Endothelial cell of umbilical vein (primary cell): ENCODE data around the gene YJU2. TPM values are rescaled to one million over a fixed set of nuclear protein-coding genes. Genes with fewer than 3 reads are reported as not detected.
"Not testable (repeated sequence)": the region's sequence is repeated elsewhere in the genome, so short reads cannot be mapped to it uniquely, and the experiment has no call there.

Experiments
- BruUV-seq: library from RNA; stranded (reverse); fragments of 400-500 nt; replicated peaks from 2 replicates; lab custom pipeline; 2021; lab: Mats Ljungman, UMichigan
- CTCF ChIA-PET: fragments of 300-600, 350-600 bp; sonication (Branson Sonifier 250); formaldehyde crosslinking; loops from one replicate; lab custom pipeline; 2021; ENCODE audit warnings: antibody characterized with exemption, inconsistent platforms; lab: Charles Lee
- POLR2A ChIA-PET: fragments of 300-600, 350-600 bp; sonication (Branson Sonifier 250); formaldehyde crosslinking; loops from one replicate; lab custom pipeline; 2021; ENCODE audit warnings: antibody characterized with exemption, inconsistent platforms; lab: Charles Lee
- DNase-seq: peaks from one replicate; pipeline ENCODE4 v3.0.0-alpha.2; 2011; ENCODE audit warnings: low read depth, low spot score
- FAIRE-seq: peaks from 2 replicates; lab custom pipeline; 2011; peaks lifted over from hg19 to GRCh38; lab: Jason Lieb, UNC
- H2AFZ ChIP-seq: 2 replicates; pipeline ENCODE4 v1.6.0; 2012; ENCODE audit warnings: low read depth, low read length, control low read depth, inconsistent platforms
- H3K27ac ChIP-seq: 2 replicates; pipeline ENCODE4 v1.5.1; 2011; ENCODE audit warnings: low read depth, mild to moderate bottlenecking, control low read depth, low read length, moderate library complexity; ENCODE audit not compliant: insufficient read depth
- H3K27me3 ChIP-seq, 2 experiments: 2 replicates each; pipeline versions ENCODE4 v1.6.0 to v1.6.1; 2011; ENCODE audit warnings: low read length in 2 of 2, mixed read lengths in 1 of 2; ENCODE audit not compliant: control insufficient read depth in 2 of 2, insufficient read depth in 2 of 2
- H3K36me3 ChIP-seq, 2 experiments: 2 replicates in 1 of 2; 3 replicates in 1 of 2; pipeline ENCODE4 v1.5.1; 2011; ENCODE audit warnings: low read length in 2 of 2, mild to moderate bottlenecking in 1 of 2, moderate library complexity in 1 of 2; ENCODE audit not compliant: control insufficient read depth in 2 of 2, insufficient read depth in 2 of 2; ENCODE audit errors: extremely low read depth in 1 of 2
- H3K4me1 ChIP-seq: 3 replicates; pipeline ENCODE4 v1.5.1; 2011; ENCODE audit warnings: mild to moderate bottlenecking, low read length; ENCODE audit not compliant: control insufficient read depth, insufficient read depth; ENCODE audit errors: extremely low read depth
- H3K4me2 ChIP-seq: 2 replicates; pipeline ENCODE4 v1.6.1; 2011; ENCODE audit warnings: low read length, control low read depth, mixed read lengths; ENCODE audit not compliant: insufficient read depth
- H3K4me3 ChIP-seq, 3 experiments: fragments of 200-600 bp in 1 of 3; sonication (generic), shearing (Covaris generic) in 1 of 3; replicated peaks in 1 of 3; 2 replicates each; pipeline ENCODE4 v1.5.1; 2011 to 2016; ENCODE audit warnings: control low read depth in 3 of 3, low read length in 3 of 3, mild to moderate bottlenecking in 2 of 3, inconsistent platforms in 1 of 3, low read depth in 1 of 3, moderate library complexity in 1 of 3; ENCODE audit not compliant: insufficient read depth in 1 of 3
- H3K79me2 ChIP-seq: 2 replicates; pipeline ENCODE4 v1.6.0; 2012; ENCODE audit warnings: low read length, inconsistent platforms; ENCODE audit not compliant: control insufficient read depth, insufficient read depth
- H3K9ac ChIP-seq: replicated peaks from 2 replicates; pipeline ENCODE3; 2011; ENCODE audit warnings: low read length, control low read depth; ENCODE audit not compliant: insufficient read depth; ENCODE audit errors: extremely low read depth
- H3K9me1 ChIP-seq: replicated peaks from 3 replicates; pipeline ENCODE4 v1.6.0; 2011; ENCODE audit warnings: mild to moderate bottlenecking, low read length; ENCODE audit not compliant: control insufficient read depth, insufficient read depth; ENCODE audit errors: extremely low read depth
- H3K9me3 ChIP-seq: replicated peaks from 2 replicates; pipeline ENCODE4 v1.5.1; 2012; ENCODE audit warnings: low read length, inconsistent platforms; ENCODE audit not compliant: control insufficient read depth, insufficient read depth
- H4K20me1 ChIP-seq: replicated peaks from 2 replicates; pipeline ENCODE3; 2011; ENCODE audit warnings: mild to moderate bottlenecking, low read length; ENCODE audit not compliant: control insufficient read depth, insufficient read depth; ENCODE audit errors: extremely low read depth
- CTCF ChIP-seq, 2 donors: IDR thresholded peaks; 1 replicate in 1 of 2; 2 replicates in 1 of 2; pipeline ENCODE4 v1.5.1; 2011; ENCODE audit warnings: low read length in 2 of 2, mild to moderate bottlenecking in 2 of 2, moderate library complexity in 2 of 2, control low read depth in 1 of 2, inconsistent platforms in 1 of 2, low read depth in 1 of 2; ENCODE audit not compliant: insufficient read depth in 1 of 2; ENCODE audit errors: extremely low read depth in 1 of 2
- FOS ChIP-seq: IDR thresholded peaks from 2 replicates; pipeline ENCODE4 v1.6.1; 2011; ENCODE audit warnings: mild to moderate bottlenecking, low read length, moderate library complexity, borderline replicate concordance; ENCODE audit not compliant: insufficient read depth
- GATA2 ChIP-seq: IDR thresholded peaks from 2 replicates; pipeline ENCODE4 v1.7.0; 2011; ENCODE audit warnings: low read depth, mild to moderate bottlenecking, moderate library complexity, mixed read lengths, low read length; ENCODE audit not compliant: insufficient read length, insufficient read depth
- JUN ChIP-seq: IDR thresholded peaks from 2 replicates; pipeline ENCODE4 v1.6.1; 2011; ENCODE audit warnings: borderline replicate concordance, low read depth; ENCODE audit not compliant: insufficient read length, insufficient read depth
- MAX ChIP-seq: IDR thresholded peaks from 2 replicates; pipeline ENCODE4 v1.6.1; 2011; ENCODE audit not compliant: insufficient read depth, insufficient read length
- MYC ChIP-seq: IDR thresholded peaks from one replicate; pipeline ENCODE4 v1.6.1; 2011; ENCODE audit warnings: mild to moderate bottlenecking, low read depth, low read length
- POLR2A ChIP-seq: IDR thresholded peaks from 2 replicates; pipeline ENCODE4 v1.6.1; 2012; ENCODE audit warnings: low read depth, mild to moderate bottlenecking, control low read depth, low read length
- dilution Hi-C: fragments of 300-500 bp; cut with MboI; formaldehyde crosslinking; loops from one replicate; pipeline ENCODE4 v1.15.0; 2019; ENCODE audit warnings: low sequenced_read_pairs; ENCODE audit not compliant: extremely low pct_ligation_motif_present
- intact Hi-C: fragments of 100-400 bp; cut with micrococcal nuclease; formaldehyde crosslinking; loops from one replicate; pipeline ENCODE4 v1.10.0; 2022
- polyA plus RNA-seq, 4 experiments: library from polyadenylated mRNA; depleted of rRNA in 3 of 4; stranded (reverse) in 3 of 4; unstranded in 1 of 4; fragments of >200 nt; gene quantifications; 2 replicates each; pipeline versions ENCODE4 v1.2.1 to v1.2.3, GENCODE V29; 2011 to 2012; ENCODE audit warnings: missing spikeins in 1 of 4
- total RNA-seq: library from RNA; stranded (reverse); gene quantifications from 2 replicates; pipeline ENCODE4 v1.2.3, GENCODE V29; 2021

YJU2 gene
- total and polyA plus RNA-seq, 2 donors (not counting 3 experiments of a cell fraction or from before 2014, with no cell fraction given) = 20.7 to 21.5 TPM

- H3K4me1 ChIP-seq = no peaks in the 10 kb centered on the region
- H2AFZ ChIP-seq = no peak overlapping the region
- DNase-seq = no peak
- dilution Hi-C loops (no loop called here), intact Hi-C loops (no loop called here)
- no peak overlapping the region for H3K27ac ChIP-seq
- no TSS peak for BruUV-seq
- no peaks in the 10 kb centered on the region for H3K27me3 ChIP-seq
- no peak for TF ChIP-seq MAX
- no peak for TF ChIP-seq MYC
- TF ChIP-seq CTCF (IDR thresholded peaks at IDR 0.05; ENCODE audit: extremely low read depth in 1 of 2, insufficient read depth in 1 of 2, low read depth in 1 of 2, low read length in 2 of 2) = no peak
- H4K20me1 ChIP-seq = no peaks in the 10 kb centered on the region
- ChIA-PET CTCF (interaction anchor here (0.7 to 1.6 kb wide), 7 partner anchors 13 to 291 kb away, joined by 3 read pairs; partner anchors contain the start of gene YJU2), POLR2A (no interaction called here)
- H3K9me1 ChIP-seq = no peaks in the 10 kb centered on the region
- H3K9me3 ChIP-seq = no peaks in the 10 kb centered on the region
- H3K9ac ChIP-seq = no peak overlapping the region
- no peak overlapping the region for H3K4me3 ChIP-seq
- no peak overlapping the region for H3K4me2 ChIP-seq
- H3K36me3 ChIP-seq = no peaks in the 10 kb centered on the region
- peak; percentile 31 for FAIRE-seq
- H3K79me2 ChIP-seq = no peaks in the 10 kb centered on the region
Observed at GRCh38 chr19:4234142-4234861, 12.6 kb upstream of the YJU2 start.

- Histone ChIP-seq H3K27me3 (no peaks in the 10 kb centered on the region), H3K9ac (no peak overlapping the region), H4K20me1 (no peaks in the 10 kb centered on the region), H3K4me3 (no peak overlapping the region), H3K4me2 (no peak overlapping the region), H3K4me1 (no peaks in the 10 kb centered on the region), H3K79me2 (no peaks in the 10 kb centered on the region), H3K27ac (no peak overlapping the region), H2AFZ (no peak overlapping the region), H3K9me3 (no peaks in the 10 kb centered on the region), H3K36me3 (no peaks in the 10 kb centered on the region), H3K9me1 (no peaks in the 10 kb centered on the region)
- ChIA-PET POLR2A (no interaction called here), CTCF (interaction anchor here (0.8 to 1.6 kb wide), 4 partner anchors 12 to 290 kb away, joined by 3 read pairs; partner anchors contain the start of gene YJU2)
- DNase-seq = no peak
- intact Hi-C loops = no loop called here
- dilution Hi-C loops = no loop called here
- BruUV-seq = no TSS peak
- TF ChIP-seq MAX (no peak), GATA2 (no peak), FOS (no peak), POLR2A (no peak), JUN (no peak), MYC (no peak)
- FAIRE-seq = no peak
Observed at GRCh38 chr19:4234862-4235201, 12.0 kb upstream of the YJU2 start.

- H3K4me2 ChIP-seq, H4K20me1 ChIP-seq, DNase-seq, H3K27me3 ChIP-seq, dilution Hi-C loops, H2AFZ ChIP-seq, POLR2A ChIA-PET, H3K9me1 ChIP-seq, FAIRE-seq, H3K4me1 ChIP-seq, CTCF ChIA-PET, H3K4me3 ChIP-seq, H3K27ac ChIP-seq, H3K9me3 ChIP-seq, H3K9ac ChIP-seq, BruUV-seq, intact Hi-C loops, H3K79me2 ChIP-seq, H3K36me3 ChIP-seq: not testable (repeated sequence)
Observed at GRCh38 chr19:4237510-4237909, 9.4 kb upstream of the YJU2 start.
